Measurements from ENCODE around the gene HECW1. TPM values are rescaled to one million over a fixed set of nuclear protein-coding genes. Genes with fewer than 3 reads are reported as not detected.

The HECW1 gene
- total RNA-seq, 2 experiments from 2014 or later = not detected

DNA sequence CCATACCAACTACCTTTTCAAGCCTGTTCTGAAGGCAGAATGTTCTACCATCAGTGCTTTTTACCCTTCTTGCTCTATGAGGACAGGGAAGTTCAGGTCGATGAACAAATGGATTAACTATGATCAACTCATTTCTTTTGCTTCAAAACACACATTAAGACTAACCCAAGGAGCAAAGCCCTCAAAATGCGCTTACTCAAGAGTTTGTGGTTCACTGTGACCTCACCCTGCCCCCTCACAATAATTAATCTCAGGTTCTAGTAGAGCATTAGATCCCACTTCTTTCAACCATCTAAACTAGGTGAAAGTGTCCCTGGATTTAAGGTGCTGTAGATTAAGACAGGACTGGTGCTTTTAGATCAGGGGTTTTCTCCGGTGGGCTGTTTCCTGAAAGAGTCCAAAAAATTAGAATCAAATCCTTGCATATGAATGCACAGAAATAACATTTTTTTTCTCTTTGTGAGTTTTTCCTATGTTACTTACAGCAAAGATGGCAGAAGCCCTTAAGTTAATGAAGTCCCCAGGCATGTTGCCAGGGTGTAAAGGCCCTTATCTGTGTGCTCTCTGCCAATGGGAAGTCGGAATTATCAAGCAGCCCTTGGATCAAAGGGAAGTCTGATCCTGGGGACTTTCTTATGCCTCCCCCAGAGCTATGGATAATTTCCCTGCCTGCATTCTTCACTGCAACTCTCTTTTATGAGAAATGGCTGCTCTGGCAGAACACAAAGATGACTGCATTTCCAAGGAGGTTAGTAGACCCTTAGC, 264.9 kb downstream of the HECW1 start:
- POLR2A ChIA-PET = no interaction called here
- peaks cover 6% of the 10 kb centered on the region for H3K27me3 Mint-ChIP-seq (ENCODE audit: low read depth)
- H3K36me3 Mint-ChIP-seq (ENCODE audit: low read depth) = no peaks in the 10 kb centered on the region
- H3K4me3 Mint-ChIP-seq = no peak overlapping the region
- H3K9me3 Mint-ChIP-seq (ENCODE audit: insufficient read depth) = no peaks in the 10 kb centered on the region
- DNase-seq = no peak
- no peaks in the 10 kb centered on the region for H3K4me1 Mint-ChIP-seq (ENCODE audit: low read depth)
- CTCF ChIA-PET = interaction anchor here (1.0 kb wide), 1 partner anchor 62 kb away, joined by 3 read pairs; no protein-coding TSS in a partner anchor
- ATAC-seq = no peak
- H3K27ac Mint-ChIP-seq = no peak overlapping the region

DNA sequence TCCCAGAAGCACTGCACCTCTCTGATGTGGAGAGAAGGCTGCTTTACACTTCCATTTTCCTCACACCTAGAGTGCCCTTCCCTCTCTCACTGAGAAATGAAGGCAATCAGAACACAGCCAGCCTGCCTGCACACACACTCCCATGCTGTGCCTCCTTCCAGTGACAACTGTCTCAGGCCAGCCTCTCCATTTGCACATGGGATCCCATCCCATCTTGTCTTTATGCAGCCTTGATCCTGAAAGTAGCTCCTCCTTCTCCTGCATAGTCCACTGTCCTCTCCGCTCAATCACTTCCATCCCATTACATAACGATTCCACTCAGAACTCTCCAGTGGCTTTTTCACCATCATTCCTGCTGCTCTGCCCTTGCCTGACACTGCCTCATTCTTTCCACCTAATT, 266.8 kb downstream of the HECW1 start:
- Mint-ChIP-seq H3K27ac (no peak overlapping the region), H3K4me3 (no peak overlapping the region), H3K27me3 (ENCODE audit: low read depth) (peaks cover 6% of the 10 kb centered on the region), H3K36me3 (ENCODE audit: low read depth) (no peaks in the 10 kb centered on the region), H3K4me1 (ENCODE audit: low read depth) (no peaks in the 10 kb centered on the region), H3K9me3 (ENCODE audit: insufficient read depth) (no peaks in the 10 kb centered on the region)
- CTCF ChIA-PET = no interaction called here
- POLR2A ChIA-PET = no interaction called here
- DNase-seq (no peak), ATAC-seq (no peak)

DNA sequence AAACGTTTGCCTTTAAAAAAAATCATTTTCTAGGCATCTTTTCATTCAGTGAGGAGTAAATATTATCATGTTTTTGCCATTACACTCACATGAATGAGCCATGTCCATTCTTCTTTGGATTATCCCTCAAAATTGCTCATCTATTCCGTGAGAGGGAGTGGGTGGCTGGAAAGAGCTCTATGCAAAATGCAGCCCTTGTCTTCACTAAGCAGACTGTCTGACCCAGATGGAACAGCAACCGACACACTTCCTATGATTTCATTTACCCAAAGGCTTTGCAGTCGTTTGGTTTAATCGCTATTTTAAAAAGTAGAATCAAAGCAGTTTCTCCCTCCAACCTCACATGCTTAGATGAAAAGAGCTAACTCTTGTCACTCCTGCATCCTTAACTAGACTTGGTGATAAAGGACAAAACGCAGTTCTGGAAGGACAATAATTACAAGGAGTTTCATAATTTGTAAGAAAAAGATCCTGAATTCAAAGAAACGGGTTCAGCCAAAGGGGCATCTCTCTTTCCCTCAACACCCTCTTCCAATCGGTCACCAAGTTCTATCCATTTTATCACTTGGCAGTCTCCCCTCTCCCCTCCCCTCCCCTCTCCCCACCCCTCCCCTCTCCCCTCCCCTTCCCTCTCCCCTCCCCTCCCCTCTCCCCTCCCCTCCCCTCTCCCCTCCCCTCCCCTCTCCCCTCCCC, 272.3 kb downstream of the HECW1 start:
- H3K9me3 Mint-ChIP-seq (ENCODE audit: insufficient read depth) = no peaks in the 10 kb centered on the region
- DNase-seq (no peak), ATAC-seq (no peak)
- ChIA-PET CTCF (no interaction called here), POLR2A (no interaction called here)
- no peak overlapping the region for H3K4me3 Mint-ChIP-seq
- H3K27ac Mint-ChIP-seq = no peak overlapping the region
- peaks cover 1% of the 10 kb centered on the region for H3K4me1 Mint-ChIP-seq (ENCODE audit: low read depth)
- peaks cover 3% of the 10 kb centered on the region for H3K27me3 Mint-ChIP-seq (ENCODE audit: low read depth)
- H3K36me3 Mint-ChIP-seq (ENCODE audit: low read depth) = no peaks in the 10 kb centered on the region

- no peak overlapping the region for H3K27ac Mint-ChIP-seq
- no peaks in the 10 kb centered on the region for H3K9me3 Mint-ChIP-seq (ENCODE audit: insufficient read depth)
- ATAC-seq (no peak), DNase-seq (no peak)
- CTCF ChIA-PET = no interaction called here
- H3K4me1 Mint-ChIP-seq (ENCODE audit: low read depth) = peaks cover 1% of the 10 kb centered on the region
- H3K4me3 Mint-ChIP-seq = no peak overlapping the region
- POLR2A ChIA-PET = no interaction called here
- no peaks in the 10 kb centered on the region for H3K36me3 Mint-ChIP-seq (ENCODE audit: low read depth)
- H3K27me3 Mint-ChIP-seq (ENCODE audit: low read depth) = peaks cover 2% of the 10 kb centered on the region
These were observed 272.8 kb downstream of the HECW1 start for GRCh38 chr7:43385309-43385680.

DNA sequence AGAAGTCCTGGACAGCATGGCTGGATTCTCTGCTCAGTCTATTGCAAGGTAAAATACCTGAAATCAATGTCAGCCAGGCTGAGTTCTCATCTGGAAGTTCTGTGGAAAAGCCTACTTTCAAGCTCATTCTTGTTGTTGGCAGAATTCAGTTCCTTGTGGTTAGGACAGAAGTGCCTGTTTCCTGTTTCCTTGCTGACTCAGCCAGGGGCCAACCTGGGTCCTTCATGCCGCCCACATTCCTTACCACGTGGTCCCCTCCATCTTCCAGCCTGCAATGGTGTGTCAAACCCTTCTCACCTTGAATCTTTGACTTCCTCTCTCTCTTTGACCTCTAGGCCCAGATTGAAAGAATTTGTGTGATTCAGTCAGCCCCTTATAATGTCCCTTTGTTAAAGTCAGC, 273.4 kb downstream of the HECW1 start:
- ATAC-seq = no peak

DNA sequence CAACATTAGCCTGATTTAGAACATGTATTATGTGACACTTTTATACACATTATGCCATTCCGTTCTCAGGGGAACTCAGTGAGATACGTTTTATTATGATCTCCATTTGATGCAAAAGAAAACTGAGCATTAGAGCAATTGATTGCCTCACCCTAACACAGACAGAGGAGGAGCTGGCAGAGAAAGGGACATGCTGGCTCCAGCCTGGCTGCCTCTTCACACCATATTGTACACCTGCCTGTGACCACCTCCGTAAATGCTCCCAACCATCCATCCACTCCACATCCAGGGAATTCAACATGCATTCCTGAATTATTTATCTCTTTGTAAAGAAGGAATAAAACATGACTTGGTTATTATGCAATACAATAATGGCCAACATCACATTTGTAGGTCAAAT, 275.5 kb downstream of the HECW1 start:
- POLR2A ChIA-PET = no interaction called here
- Mint-ChIP-seq H3K9me3 (ENCODE audit: insufficient read depth) (no peaks in the 10 kb centered on the region), H3K4me3 (no peak overlapping the region), H3K4me1 (ENCODE audit: low read depth) (peaks cover 1% of the 10 kb centered on the region), H3K36me3 (ENCODE audit: low read depth) (no peaks in the 10 kb centered on the region), H3K27me3 (ENCODE audit: low read depth) (peaks cover 2% of the 10 kb centered on the region), H3K27ac (no peak overlapping the region)
- CTCF ChIA-PET = no interaction called here
- ATAC-seq (no peak), DNase-seq (no peak)

More for the DNA sequence above, 273.4 kb downstream of the HECW1 start:
- no peaks in the 10 kb centered on the region for H3K36me3 Mint-ChIP-seq (ENCODE audit: low read depth)
- no peaks in the 10 kb centered on the region for H3K9me3 Mint-ChIP-seq (ENCODE audit: insufficient read depth)
- ChIA-PET POLR2A (no interaction called here), CTCF (interaction anchor here (0.9 kb wide), 1 partner anchor 64 kb away, joined by 3 read pairs; no protein-coding TSS in a partner anchor)
- H3K27me3 Mint-ChIP-seq (ENCODE audit: low read depth) = peaks cover 2% of the 10 kb centered on the region
- H3K4me1 Mint-ChIP-seq (ENCODE audit: low read depth) = peaks cover 1% of the 10 kb centered on the region
- H3K27ac Mint-ChIP-seq = no peak overlapping the region
- no peak overlapping the region for H3K4me3 Mint-ChIP-seq
- DNase-seq = no peak

GRCh38 chr7:43390576-43390975, 278.1 kb downstream of the HECW1 start:
- POLR2A ChIA-PET = no interaction called here

GRCh38 chr7:43391518-43391917, 279.1 kb downstream of the HECW1 start:
- peaks cover 2% of the 10 kb centered on the region for H3K27me3 Mint-ChIP-seq (ENCODE audit: low read depth)
- ChIA-PET CTCF (no interaction called here), POLR2A (no interaction called here)
- no peak overlapping the region for H3K27ac Mint-ChIP-seq
- no peaks in the 10 kb centered on the region for H3K9me3 Mint-ChIP-seq (ENCODE audit: insufficient read depth)
- no peak for ATAC-seq
- no peaks in the 10 kb centered on the region for H3K4me1 Mint-ChIP-seq (ENCODE audit: low read depth)
- H3K4me3 Mint-ChIP-seq = no peak overlapping the region
- no peak for DNase-seq
- no peaks in the 10 kb centered on the region for H3K36me3 Mint-ChIP-seq (ENCODE audit: low read depth)

More at GRCh38 chr7:43390576-43390975, 278.1 kb downstream of the HECW1 start:
- Mint-ChIP-seq H3K27me3 (ENCODE audit: low read depth) (peaks cover 2% of the 10 kb centered on the region), H3K36me3 (ENCODE audit: low read depth) (no peaks in the 10 kb centered on the region), H3K9me3 (ENCODE audit: insufficient read depth) (no peaks in the 10 kb centered on the region), H3K27ac (no peak overlapping the region), H3K4me1 (ENCODE audit: low read depth) (peaks cover 1% of the 10 kb centered on the region), H3K4me3 (no peak overlapping the region)
- CTCF ChIA-PET = no interaction called here
- ATAC-seq = no peak
- DNase-seq = no peak

- DNase-seq (no peak), ATAC-seq (no peak)
- H3K27ac Mint-ChIP-seq = no peak overlapping the region
- ChIA-PET CTCF (no interaction called here), POLR2A (no interaction called here)
- H3K36me3 Mint-ChIP-seq (ENCODE audit: low read depth) = no peaks in the 10 kb centered on the region
- no peaks in the 10 kb centered on the region for H3K4me1 Mint-ChIP-seq (ENCODE audit: low read depth)
- H3K27me3 Mint-ChIP-seq (ENCODE audit: low read depth) = peaks cover 5% of the 10 kb centered on the region
- no peaks in the 10 kb centered on the region for H3K9me3 Mint-ChIP-seq (ENCODE audit: insufficient read depth)
- H3K4me3 Mint-ChIP-seq = no peak overlapping the region
These were observed 280.3 kb downstream of the HECW1 start for GRCh38 chr7:43392638-43393330.

DNA sequence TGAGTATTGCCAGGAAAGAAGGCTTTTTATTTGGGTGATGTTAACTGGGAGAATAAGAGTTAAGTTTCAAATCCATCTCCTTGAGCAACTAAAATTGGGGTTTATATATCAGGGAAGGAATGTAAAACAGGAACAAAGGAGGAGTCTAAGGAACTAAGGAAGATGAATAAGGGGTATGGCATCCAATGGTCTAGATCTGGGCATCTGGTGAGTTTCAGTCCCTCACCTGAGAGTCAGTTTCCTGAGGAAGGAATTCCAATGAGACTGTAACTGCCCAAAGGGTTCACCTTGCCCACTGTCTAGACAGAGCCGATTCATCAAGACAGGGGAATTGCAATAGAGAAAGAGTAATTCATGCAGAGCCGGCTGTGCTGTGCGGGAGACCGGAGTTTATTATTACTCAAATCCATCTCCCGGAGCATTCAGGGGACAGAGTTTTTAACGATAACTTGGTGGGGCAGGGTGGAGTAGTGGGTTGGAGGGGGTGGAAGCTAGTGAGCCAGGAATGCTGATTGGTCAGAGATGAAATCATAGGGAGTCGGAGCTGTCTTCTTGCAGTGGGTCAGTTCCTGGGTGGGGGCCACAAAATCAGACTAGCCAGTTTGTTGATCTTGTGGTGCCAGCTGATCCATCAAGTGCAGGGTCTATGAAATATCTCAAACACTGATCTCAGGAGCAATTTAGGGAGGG, 282.1 kb downstream of the HECW1 start:
- no peak overlapping the region for H3K4me3 Mint-ChIP-seq
- POLR2A ChIA-PET = no interaction called here
- CTCF ChIA-PET = no interaction called here

DNA sequence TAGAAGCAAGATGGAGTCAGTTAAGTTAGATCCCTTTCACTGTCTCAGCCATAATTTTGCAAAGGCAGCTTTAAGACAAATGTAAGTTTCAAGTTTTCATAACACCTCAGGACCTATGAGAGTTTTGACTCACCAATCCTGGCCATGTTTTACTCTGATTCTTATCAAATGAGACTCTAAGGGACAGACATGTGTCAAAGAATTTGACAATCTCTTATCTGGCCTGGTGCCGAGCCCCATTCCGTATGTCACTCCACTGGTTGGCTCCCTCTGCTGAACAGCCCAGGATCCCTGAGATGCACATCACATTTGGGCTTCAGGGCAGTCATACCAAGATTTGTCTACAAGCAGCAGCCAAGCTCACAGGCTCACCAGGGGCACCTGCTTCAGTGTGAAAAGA, 282.9 kb downstream of the HECW1 start:
- ATAC-seq (no peak), DNase-seq (no peak)
- H3K9me3 Mint-ChIP-seq (ENCODE audit: insufficient read depth) = no peaks in the 10 kb centered on the region
- H3K4me1 Mint-ChIP-seq (ENCODE audit: low read depth) = no peaks in the 10 kb centered on the region
- H3K36me3 Mint-ChIP-seq (ENCODE audit: low read depth) = no peaks in the 10 kb centered on the region
- ChIA-PET POLR2A (no interaction called here), CTCF (no interaction called here)
- H3K4me3 Mint-ChIP-seq = no peak overlapping the region
- peaks cover 5% of the 10 kb centered on the region for H3K27me3 Mint-ChIP-seq (ENCODE audit: low read depth)
- H3K27ac Mint-ChIP-seq = no peak overlapping the region

More for the DNA sequence above, 282.1 kb downstream of the HECW1 start:
- Mint-ChIP-seq H3K36me3 (ENCODE audit: low read depth) (no peaks in the 10 kb centered on the region), H3K9me3 (ENCODE audit: insufficient read depth) (no peaks in the 10 kb centered on the region), H3K4me1 (ENCODE audit: low read depth) (no peaks in the 10 kb centered on the region), H3K27me3 (ENCODE audit: low read depth) (peaks cover 5% of the 10 kb centered on the region), H3K27ac (no peak overlapping the region)
- ATAC-seq = no peak
- no peak for DNase-seq

- ChIA-PET POLR2A (no interaction called here), CTCF (no interaction called here)
- Mint-ChIP-seq H3K9me3 (ENCODE audit: insufficient read depth) (no peaks in the 10 kb centered on the region), H3K36me3 (ENCODE audit: low read depth) (no peaks in the 10 kb centered on the region), H3K4me3 (no peak overlapping the region), H3K27ac (no peak overlapping the region), H3K27me3 (ENCODE audit: low read depth) (peaks cover 7% of the 10 kb centered on the region), H3K4me1 (ENCODE audit: low read depth) (no peaks in the 10 kb centered on the region)
- no peak for DNase-seq
- no peak for ATAC-seq
These were observed 283.8 kb downstream of the HECW1 start for GRCh38 chr7:43396187-43396740.

Measured in activated CD8-positive, alpha-beta T cell treated with anti-CD3 and anti-CD28 coated beads, Interleukin-2, amount 10 ng/mL, durations not matched to agents 7 days and 5 days (primary cell).